Fibroblast of pulmonary artery (primary cell): ENCODE measurements around the gene MBNL2.
A peak's percentile ranks its signal among the peaks of the same experiment; 100 is the strongest.

Experiments
- DNase-seq: peaks from one replicate; pipeline ENCODE4 v3.0.0-alpha.2; 2010; ENCODE audit warnings: low read depth
- H3K4me3 ChIP-seq: replicated peaks from 2 replicates; pipeline ENCODE4 v1.5.1; 2011; ENCODE audit warnings: low read depth, mild to moderate bottlenecking, control low read depth, low read length, moderate library complexity
- TF ChIP-seq, protein P1 (sequence below): IDR thresholded peaks from 2 replicates; pipeline ENCODE4 v1.5.1; 2011; ENCODE audit warnings: mild to moderate bottlenecking, control low read depth, low read length, inconsistent platforms; ENCODE audit errors: missing control alignments

MBNL2 gene, protein sequence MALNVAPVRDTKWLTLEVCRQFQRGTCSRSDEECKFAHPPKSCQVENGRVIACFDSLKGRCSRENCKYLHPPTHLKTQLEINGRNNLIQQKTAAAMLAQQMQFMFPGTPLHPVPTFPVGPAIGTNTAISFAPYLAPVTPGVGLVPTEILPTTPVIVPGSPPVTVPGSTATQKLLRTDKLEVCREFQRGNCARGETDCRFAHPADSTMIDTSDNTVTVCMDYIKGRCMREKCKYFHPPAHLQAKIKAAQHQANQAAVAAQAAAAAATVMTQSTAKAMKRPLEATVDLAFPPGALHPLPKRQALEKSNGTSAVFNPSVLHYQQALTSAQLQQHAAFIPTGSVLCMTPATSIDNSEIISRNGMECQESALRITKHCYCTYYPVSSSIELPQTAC

DNA sequence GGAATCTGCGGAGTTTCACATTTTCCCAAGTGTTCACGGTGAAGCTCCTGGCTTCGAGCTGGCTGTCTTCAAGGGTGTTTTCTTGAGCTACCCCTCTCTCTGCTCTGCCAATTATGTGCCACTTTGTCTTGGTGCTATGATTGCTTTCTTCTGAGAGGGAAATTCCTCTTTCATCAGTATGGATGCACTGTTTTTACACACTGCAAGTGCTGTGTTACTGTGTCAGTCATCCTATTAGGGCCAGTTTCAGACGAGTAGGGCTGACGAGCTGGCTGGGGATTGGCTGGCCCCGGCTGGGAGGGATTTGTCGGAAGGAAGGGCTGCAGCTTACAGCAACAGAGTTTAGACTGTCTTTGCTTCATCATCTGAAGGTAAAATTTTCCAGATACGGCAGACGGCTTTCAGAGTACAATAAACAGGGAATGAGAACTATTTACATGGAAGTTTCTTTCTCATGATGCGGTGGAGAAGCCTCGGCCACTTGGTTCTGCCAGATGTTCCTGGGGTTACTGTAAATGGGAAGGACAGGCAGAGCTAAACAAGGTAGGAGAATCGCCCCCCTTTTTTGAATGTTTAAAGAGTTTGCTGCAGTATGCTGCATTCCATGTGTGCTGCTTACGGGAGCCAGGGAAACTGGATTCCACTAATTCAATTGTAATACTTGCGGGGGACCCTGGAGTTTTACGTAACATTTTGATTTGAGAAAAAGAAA is at the start of gene MBNL2:
TSS of gene MBNL2 (plus strand) at position 345 of the 712 bp plus-strand sequence. CDS start 53,903 bp downstream, outside the sequence.
- TF ChIP-seq, protein P1, sequence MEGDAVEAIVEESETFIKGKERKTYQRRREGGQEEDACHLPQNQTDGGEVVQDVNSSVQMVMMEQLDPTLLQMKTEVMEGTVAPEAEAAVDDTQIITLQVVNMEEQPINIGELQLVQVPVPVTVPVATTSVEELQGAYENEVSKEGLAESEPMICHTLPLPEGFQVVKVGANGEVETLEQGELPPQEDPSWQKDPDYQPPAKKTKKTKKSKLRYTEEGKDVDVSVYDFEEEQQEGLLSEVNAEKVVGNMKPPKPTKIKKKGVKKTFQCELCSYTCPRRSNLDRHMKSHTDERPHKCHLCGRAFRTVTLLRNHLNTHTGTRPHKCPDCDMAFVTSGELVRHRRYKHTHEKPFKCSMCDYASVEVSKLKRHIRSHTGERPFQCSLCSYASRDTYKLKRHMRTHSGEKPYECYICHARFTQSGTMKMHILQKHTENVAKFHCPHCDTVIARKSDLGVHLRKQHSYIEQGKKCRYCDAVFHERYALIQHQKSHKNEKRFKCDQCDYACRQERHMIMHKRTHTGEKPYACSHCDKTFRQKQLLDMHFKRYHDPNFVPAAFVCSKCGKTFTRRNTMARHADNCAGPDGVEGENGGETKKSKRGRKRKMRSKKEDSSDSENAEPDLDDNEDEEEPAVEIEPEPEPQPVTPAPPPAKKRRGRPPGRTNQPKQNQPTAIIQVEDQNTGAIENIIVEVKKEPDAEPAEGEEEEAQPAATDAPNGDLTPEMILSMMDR, result no peak
- peak within 1 kb of the TSS; percentile 65 for H3K4me3 ChIP-seq
- DNase-seq, result peak; percentile 96

DNA sequence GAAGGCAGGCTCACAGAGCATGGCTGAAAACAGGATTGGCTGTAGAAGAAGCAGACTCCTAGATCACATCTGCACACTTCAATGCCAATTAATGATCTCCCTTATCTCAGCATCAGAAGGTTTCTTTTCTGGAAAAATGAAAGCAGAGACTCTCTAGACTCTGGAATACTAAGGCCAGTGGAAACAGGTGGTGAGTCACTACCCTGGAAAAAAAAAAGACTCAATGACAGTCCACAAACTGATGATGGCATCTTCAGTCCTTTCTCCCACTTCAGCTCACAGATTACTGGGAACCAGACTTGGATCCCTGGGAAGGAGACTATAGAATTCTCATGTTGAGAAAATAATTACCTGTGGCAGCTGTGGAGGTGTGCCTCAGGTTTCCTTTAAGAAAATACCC is 47.5 kb upstream of the MBNL2 start:
- DNase-seq, result no peak
- TF ChIP-seq, protein P1, result no peak
- no peak overlapping the region for H3K4me3 ChIP-seq

DNA sequence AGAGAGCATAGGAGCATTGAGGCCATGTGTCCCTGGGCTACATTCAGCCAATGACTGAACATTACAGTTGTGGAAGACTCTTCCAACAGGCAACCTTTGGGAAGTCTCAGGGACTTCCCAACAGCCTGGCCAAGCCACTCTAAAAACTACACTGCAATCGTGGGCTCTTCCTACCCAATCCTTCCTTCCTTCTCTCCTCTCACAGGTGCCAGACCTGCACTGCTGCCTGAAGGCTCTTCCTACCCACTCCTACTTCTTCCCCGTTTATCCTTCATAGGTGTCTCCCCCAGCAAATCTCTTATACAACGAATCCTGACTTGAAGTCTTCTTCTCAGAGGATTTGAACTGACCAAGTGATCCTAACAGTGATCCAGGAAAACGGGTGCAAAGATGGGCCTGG is 47.1 kb upstream of the MBNL2 start:
- no peak overlapping the region for H3K4me3 ChIP-seq
- no peak for DNase-seq
- TF ChIP-seq, protein P1, result no peak

DNA sequence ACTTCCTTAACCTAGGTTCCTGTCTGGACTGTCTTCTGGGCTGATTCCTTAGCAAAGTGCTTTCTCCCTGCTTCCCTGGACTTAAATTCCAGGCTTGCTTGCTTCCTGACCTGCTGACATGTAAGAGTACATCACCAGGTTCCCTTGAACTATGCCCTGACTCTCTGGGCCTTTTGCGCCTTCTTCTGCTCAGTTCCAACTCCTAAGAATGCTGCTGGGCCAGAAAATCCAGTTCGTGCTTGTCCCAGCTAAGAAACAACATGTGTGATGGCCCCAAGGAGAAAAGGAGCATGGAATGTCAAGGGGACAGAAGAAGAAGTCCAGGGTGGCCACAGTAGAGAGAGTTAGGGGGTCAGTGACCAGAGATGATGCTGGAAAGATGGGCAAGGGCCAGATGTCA is 42.6 kb upstream of the MBNL2 start:
- TF ChIP-seq, protein P1, result no peak
- DNase-seq, result no peak
- no peak overlapping the region for H3K4me3 ChIP-seq

DNA sequence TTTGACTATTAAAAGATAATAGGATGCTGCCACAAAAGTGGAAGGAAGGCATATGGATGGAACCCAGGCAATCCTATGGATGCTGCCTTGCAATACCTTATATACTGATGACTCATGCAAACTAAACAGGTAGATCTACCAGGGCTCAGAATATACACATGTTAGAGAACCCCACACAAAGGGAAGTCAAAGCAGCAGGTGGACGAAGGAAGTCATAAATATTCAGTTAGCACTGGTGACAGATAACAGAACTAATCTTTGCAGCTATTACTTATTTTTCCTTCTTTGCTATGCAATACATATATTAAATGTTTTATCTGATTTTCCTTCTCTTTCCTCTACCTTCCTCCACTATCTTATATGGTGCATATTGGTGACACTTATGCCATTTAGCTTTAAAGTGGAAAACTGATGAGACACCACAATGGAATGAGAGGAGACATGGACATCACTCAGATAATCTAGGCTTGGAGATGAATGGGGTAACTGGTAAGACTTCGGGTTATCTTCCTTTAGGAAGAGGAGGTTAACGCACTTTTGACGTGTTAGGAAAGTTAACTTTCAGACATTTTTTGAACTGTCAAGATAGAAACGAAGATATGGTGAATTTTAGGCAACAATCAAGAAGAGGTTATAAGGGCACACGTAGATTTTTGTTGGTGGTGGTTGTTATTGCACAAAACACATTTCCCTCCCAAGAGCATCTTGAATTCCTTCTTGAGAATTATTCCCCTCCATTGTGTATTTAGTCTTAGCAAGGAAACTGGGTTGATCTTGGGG is 39.8 kb upstream of the MBNL2 start:
- no peak for DNase-seq
- TF ChIP-seq, protein P1, result no peak

DNA sequence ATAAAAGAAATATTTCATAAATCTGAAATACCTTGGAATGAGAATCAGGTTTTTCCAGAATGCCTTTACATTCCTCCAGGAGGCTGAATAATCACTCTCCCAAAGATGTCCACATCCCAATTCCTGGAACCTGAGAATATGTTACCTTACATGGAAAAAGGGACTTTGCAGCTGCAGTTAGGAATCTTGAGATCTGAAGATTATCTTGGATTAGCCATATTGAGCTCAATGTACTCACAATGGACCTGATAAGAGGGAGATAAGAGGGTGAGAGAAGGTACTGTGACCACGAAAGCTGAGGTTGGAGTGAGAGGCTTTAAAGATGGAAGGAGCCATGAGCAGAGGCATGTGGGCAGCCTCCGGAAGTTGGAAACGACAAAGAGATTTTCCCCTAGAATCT is 36.8 kb upstream of the MBNL2 start:
- no peak for DNase-seq
- TF ChIP-seq, protein P1, result no peak
- H3K4me3 ChIP-seq, result no peak overlapping the region

More for the DNA sequence above, 39.8 kb upstream of the MBNL2 start:
- no peak overlapping the region for H3K4me3 ChIP-seq
